Right atrium auricular region (tissue), 2 donors: ENCODE results near the gene CACNA2D3. TPM values are rescaled to one million over a fixed set of nuclear protein-coding genes. Genes with fewer than 3 reads are reported as not detected.
A peak's percentile ranks its signal among the peaks of the same experiment; 100 is the strongest.
"Not testable (repeated sequence)": the region's sequence is repeated elsewhere in the genome, so short reads cannot be mapped to it uniquely, and the experiment has no call there.

Experiments used
- DNase-seq: peaks from one replicate; pipeline ENCODE4 v3.0.0-alpha.2; 2019; ENCODE audit warnings: low spot score
- H3K27ac ChIP-seq, 2 donors: fragments of 200-600 bp; sonication (generic); 1 replicate in 1 of 2; 2 replicates in 1 of 2; pipeline ENCODE4 v1.5.1; 2016 to 2019
- H3K27me3 ChIP-seq, 2 donors: fragments of 200-600 bp; sonication (generic); one replicate each; pipeline versions ENCODE4 v1.5.1 to v1.6.0; 2017 to 2019
- H3K36me3 ChIP-seq: fragments of 200-600 bp; sonication (generic); one replicate; pipeline ENCODE4 v1.5.1; 2016
- H3K4me1 ChIP-seq, 2 donors: fragments of 200-600 bp; sonication (generic); one replicate each; pipeline versions ENCODE4 v1.5.1 to v1.6.0; 2017 to 2019
- H3K4me3 ChIP-seq, 2 donors: fragments of 200-600 bp; sonication (generic); 1 replicate in 1 of 2; 2 replicates in 1 of 2; pipeline ENCODE4 v1.5.1; 2017 to 2019; ENCODE audit warnings: mild to moderate bottlenecking in 1 of 2, moderate library complexity in 1 of 2
- H3K9me3 ChIP-seq, 2 donors: fragments of 200-600 bp; sonication (generic); one replicate each; pipeline ENCODE4 v1.5.1; 2019
- CTCF ChIP-seq, 2 donors: fragments of 200-600 bp; sonication (generic); IDR thresholded peaks; one replicate each; pipeline ENCODE4 v1.5.1; 2019; ENCODE audit warnings: antibody characterized with exemption in 2 of 2
- total RNA-seq, 2 donors: library from RNA; depleted of rRNA; stranded (reverse); fragments of >200 nt; gene quantifications; one replicate each; pipeline ENCODE4 v1.1.0, GENCODE V29; 2016

CACNA2D3 gene
- total RNA-seq, 2 donors from 2014 or later: 10.9 to 17.2 TPM

GRCh38 chr3:54099381-54099780 lies 23.0 kb upstream of the CACNA2D3 start:
- Histone ChIP-seq H3K27ac (peak overlapping the region in 1 of 2 donors; percentile 9), H3K27me3 (no peaks in the 10 kb centered on the region)
- DNase-seq: no peak

GRCh38 chr3:54104084-54104483 lies 18.3 kb upstream of the CACNA2D3 start:
- TF ChIP-seq CTCF (IDR thresholded peaks at IDR 0.05): no peak

More at GRCh38 chr3:54099381-54099780, 23.0 kb upstream of the CACNA2D3 start:
- Histone ChIP-seq H3K9me3 (no peaks in the 10 kb centered on the region), H3K36me3 (no peaks in the 10 kb centered on the region), H3K4me1 (no peaks in the 10 kb centered on the region), H3K4me3 (no peak overlapping the region)
- TF ChIP-seq CTCF (IDR thresholded peaks at IDR 0.05): no peak

GRCh38 chr3:54116129-54116528 lies 6.2 kb upstream of the CACNA2D3 start:
- DNase-seq, H3K27me3 ChIP-seq, H3K4me1 ChIP-seq, H3K27ac ChIP-seq, H3K4me3 ChIP-seq, H3K9me3 ChIP-seq, H3K36me3 ChIP-seq: not testable (repeated sequence)

More at GRCh38 chr3:54104084-54104483, 18.3 kb upstream of the CACNA2D3 start:
- Histone ChIP-seq H3K4me1 (no peaks in the 10 kb centered on the region), H3K27me3 (no peaks in the 10 kb centered on the region), H3K4me3 (no peak overlapping the region), H3K27ac (no peak overlapping the region), H3K36me3 (no peaks in the 10 kb centered on the region), H3K9me3 (peaks cover 0 to 14% of the 10 kb centered on the region in 2 donors)
- no peak for DNase-seq

- Histone ChIP-seq H3K9me3 (no peaks in the 10 kb centered on the region), H3K27me3 (no peaks in the 10 kb centered on the region), H3K27ac (no peak overlapping the region), H3K36me3 (no peaks in the 10 kb centered on the region), H3K4me1 (peaks cover 0 to 10% of the 10 kb centered on the region in 2 donors), H3K4me3 (peak overlapping the region; percentile 68 to 70)
- no peak for TF ChIP-seq CTCF (IDR thresholded peaks at IDR 0.05)
- no peak for DNase-seq
Observed at GRCh38 chr3:54120657-54121413, 1.5 kb upstream of the CACNA2D3 start.

- H3K27me3 ChIP-seq: no peaks in the 10 kb centered on the region
- no peak for DNase-seq
Observed at GRCh38 chr3:54121414-54122323, 683 bp upstream of the CACNA2D3 start.

More at GRCh38 chr3:54121414-54122323, 683 bp upstream of the CACNA2D3 start:
- H3K36me3 ChIP-seq: no peaks in the 10 kb centered on the region
- H3K27ac ChIP-seq: peak overlapping the region; percentile 70 to 87
- H3K4me1 ChIP-seq: peaks cover 0 to 10% of the 10 kb centered on the region in 2 donors
- H3K4me3 ChIP-seq: peak overlapping the region; percentile 68 to 70
- no peaks in the 10 kb centered on the region for H3K9me3 ChIP-seq
- no peak for TF ChIP-seq CTCF (IDR thresholded peaks at IDR 0.05)
